HG03575 (cell line): ENCODE results near the gene GRIK2.

Experiments
- ATAC-seq: cut with Tn5 transposase; IDR thresholded peaks from one replicate; pipeline ENCODE4 v1.9.1; 2021; ENCODE audit not compliant: unreplicated experiment, insufficient number of reproducible peaks, low FRiP score; ENCODE audit errors: extremely low read depth

The GRIK2 gene

GRCh38 chr6:101883505-101883904 is 490.0 kb downstream of the GRIK2 start:
- ATAC-seq, result no peak

GRCh38 chr6:101887532-101887931 is 494.0 kb downstream of the GRIK2 start:
- no peak for ATAC-seq

GRCh38 chr6:101907356-101908217 is 514.1 kb downstream of the GRIK2 start:
- ATAC-seq, result no peak

- no peak for ATAC-seq
Measured at GRCh38 chr6:101909366-101909765, 515.9 kb downstream of the GRIK2 start.

GRCh38 chr6:101912311-101912710 is 518.8 kb downstream of the GRIK2 start:
- no peak for ATAC-seq

GRCh38 chr6:101918471-101918870 is 525.0 kb downstream of the GRIK2 start:
- ATAC-seq, result no peak

GRCh38 chr6:101921829-101922450 is 528.4 kb downstream of the GRIK2 start:
- no peak for ATAC-seq

GRCh38 chr6:101926149-101926925 is 532.8 kb downstream of the GRIK2 start:
- ATAC-seq, result no peak

- no peak for ATAC-seq
Measured at GRCh38 chr6:101931766-101932165, 538.3 kb downstream of the GRIK2 start.

GRCh38 chr6:101932704-101933103 is 539.2 kb downstream of the GRIK2 start:
- ATAC-seq, result no peak

GRCh38 chr6:101935732-101936131 is 542.2 kb downstream of the GRIK2 start:
- no peak for ATAC-seq

- no peak for ATAC-seq
Measured at GRCh38 chr6:101936516-101936915, 543.0 kb downstream of the GRIK2 start.

- ATAC-seq, result no peak
Measured at GRCh38 chr6:101937108-101937507, 543.6 kb downstream of the GRIK2 start.

GRCh38 chr6:101940391-101940790 is 546.9 kb downstream of the GRIK2 start:
- no peak for ATAC-seq

GRCh38 chr6:101956961-101957360 is 563.5 kb downstream of the GRIK2 start:
- ATAC-seq, result no peak

GRCh38 chr6:101961357-101961756 is 567.8 kb downstream of the GRIK2 start:
- ATAC-seq, result no peak

GRCh38 chr6:101980924-101981323 is 587.4 kb downstream of the GRIK2 start:
- ATAC-seq, result no peak

GRCh38 chr6:101986476-101986875 is 593.0 kb downstream of the GRIK2 start:
- ATAC-seq, result no peak

GRCh38 chr6:101992286-101992685 is 598.8 kb downstream of the GRIK2 start:
- no peak for ATAC-seq

- no peak for ATAC-seq
Measured at GRCh38 chr6:101994521-101994920, 601.0 kb downstream of the GRIK2 start.
